KOPT-K1 (cell line): ENCODE data around the gene FAM107B.
"Not testable (repeated sequence)": the region's sequence is repeated elsewhere in the genome, so short reads cannot be mapped to it uniquely, and the experiment has no call there.

Experiments used
- H3K27ac ChIP-seq: fragments of 200-600 bp; sonication (generic); 2 replicates; pipeline ENCODE4 v1.5.1; 2016; ENCODE audit warnings: antibody characterized with exemption, mild to moderate bottlenecking, low read depth, low read length; ENCODE audit not compliant: poor library complexity, severe bottlenecking
- H3K36me3 ChIP-seq: fragments of 200-600 bp; sonication (generic); 2 replicates; pipeline ENCODE4 v1.5.1; 2017; ENCODE audit warnings: antibody characterized with exemption, mild to moderate bottlenecking, low read length, moderate library complexity; ENCODE audit not compliant: insufficient read depth
- H3K9me3 ChIP-seq: fragments of 200-600 bp; sonication (generic); 2 replicates; pipeline ENCODE4 v1.5.1; 2017; ENCODE audit warnings: antibody characterized with exemption, low read length, mild to moderate bottlenecking; ENCODE audit not compliant: insufficient read depth, poor library complexity, severe bottlenecking

Gene FAM107B

GRCh38 chr10:14658331-14659127 is 116.2 kb downstream of the FAM107B start:
- Histone ChIP-seq H3K36me3 (no peaks in the 10 kb centered on the region), H3K27ac (no peak overlapping the region), H3K9me3 (peaks cover 4% of the 10 kb centered on the region)

DNA sequence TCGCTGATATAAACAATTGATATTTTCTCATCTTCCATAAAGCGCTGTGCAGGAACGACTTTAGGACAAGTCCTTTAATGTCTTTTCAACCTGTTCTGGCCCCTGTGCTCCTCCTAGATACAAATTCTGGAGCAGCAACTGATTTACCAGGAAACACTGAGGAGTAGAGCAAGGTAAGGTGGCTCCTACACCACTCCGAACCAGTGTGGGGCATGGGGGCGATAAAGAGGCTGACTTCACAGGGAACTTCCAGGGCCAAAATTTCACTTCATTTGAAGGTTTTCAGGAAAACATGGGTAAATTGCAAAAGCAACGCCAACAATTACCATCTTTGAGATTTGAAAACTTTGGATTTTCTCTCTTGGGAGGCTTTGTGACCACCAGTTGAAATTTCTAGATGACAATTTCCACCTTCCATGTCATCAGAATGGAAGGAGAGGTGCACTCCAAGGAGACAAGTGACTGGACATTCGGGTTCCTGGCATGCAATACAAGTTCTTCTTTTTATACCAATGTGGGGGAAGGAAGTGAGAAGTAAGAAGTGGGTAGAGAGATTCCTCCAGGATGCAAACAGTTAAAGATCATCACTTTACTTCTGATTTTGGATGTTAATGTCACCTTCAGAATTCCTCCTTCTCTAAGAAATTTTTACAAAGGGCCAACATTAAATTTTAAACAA is 118.5 kb downstream of the FAM107B start:
- Histone ChIP-seq H3K27ac (no peak overlapping the region), H3K9me3 (peaks cover 4% of the 10 kb centered on the region), H3K36me3 (no peaks in the 10 kb centered on the region)

GRCh38 chr10:14654821-14655382 is 119.8 kb downstream of the FAM107B start:
- Histone ChIP-seq H3K9me3 (no peaks in the 10 kb centered on the region), H3K36me3 (no peaks in the 10 kb centered on the region), H3K27ac (no peak overlapping the region)

DNA sequence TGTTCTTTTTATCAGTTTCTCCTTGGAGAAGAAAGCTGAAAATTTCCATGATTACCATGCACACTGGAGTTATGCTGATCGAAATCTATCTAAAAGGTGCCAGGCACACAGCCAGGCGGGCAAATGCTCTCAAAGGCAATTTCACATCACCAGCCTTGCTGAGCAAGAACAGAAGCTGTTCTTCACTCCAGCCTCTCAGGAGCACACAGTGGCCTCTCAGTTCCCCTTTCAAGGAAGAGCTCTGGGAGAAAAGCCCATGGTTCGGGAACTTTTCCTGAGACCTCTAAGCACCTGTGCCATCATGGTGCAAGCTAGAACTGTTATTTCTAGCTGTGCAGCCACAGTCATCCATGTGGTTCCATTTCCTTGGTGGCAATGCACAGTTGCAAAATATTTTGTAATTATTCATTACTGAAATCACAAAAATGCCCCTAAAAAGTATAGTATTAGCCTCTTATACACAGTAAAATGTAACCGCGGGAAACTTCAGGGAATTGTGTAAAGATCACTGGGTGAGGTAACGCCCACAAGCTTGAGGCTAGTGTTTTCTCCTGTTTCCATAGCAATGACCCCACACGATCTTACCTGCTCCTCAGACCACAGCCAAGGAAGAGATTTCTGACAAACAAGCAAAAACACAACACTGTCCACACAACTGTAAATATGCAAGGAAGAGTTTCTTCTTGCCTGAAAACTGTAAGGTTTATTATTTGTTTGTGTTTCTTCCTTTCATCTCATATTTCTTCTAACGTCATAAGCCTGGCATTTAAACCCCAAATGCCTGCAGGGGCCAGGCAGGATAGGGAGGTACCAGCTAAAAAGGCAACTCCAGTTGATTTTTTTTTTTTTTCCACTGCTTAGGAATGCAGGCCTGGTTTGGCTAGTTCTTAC is 121.2 kb downstream of the FAM107B start:
- no peak overlapping the region for H3K27ac ChIP-seq
- no peaks in the 10 kb centered on the region for H3K9me3 ChIP-seq
- H3K36me3 ChIP-seq, result no peaks in the 10 kb centered on the region

GRCh38 chr10:14652816-14653215 is 121.9 kb downstream of the FAM107B start:
- Histone ChIP-seq H3K9me3 (no peaks in the 10 kb centered on the region), H3K27ac (no peak overlapping the region), H3K36me3 (no peaks in the 10 kb centered on the region)

- Histone ChIP-seq H3K27ac (no peak overlapping the region), H3K9me3 (no peaks in the 10 kb centered on the region), H3K36me3 (no peaks in the 10 kb centered on the region)
Measured at GRCh38 chr10:14652067-14652466, 122.6 kb downstream of the FAM107B start.

DNA sequence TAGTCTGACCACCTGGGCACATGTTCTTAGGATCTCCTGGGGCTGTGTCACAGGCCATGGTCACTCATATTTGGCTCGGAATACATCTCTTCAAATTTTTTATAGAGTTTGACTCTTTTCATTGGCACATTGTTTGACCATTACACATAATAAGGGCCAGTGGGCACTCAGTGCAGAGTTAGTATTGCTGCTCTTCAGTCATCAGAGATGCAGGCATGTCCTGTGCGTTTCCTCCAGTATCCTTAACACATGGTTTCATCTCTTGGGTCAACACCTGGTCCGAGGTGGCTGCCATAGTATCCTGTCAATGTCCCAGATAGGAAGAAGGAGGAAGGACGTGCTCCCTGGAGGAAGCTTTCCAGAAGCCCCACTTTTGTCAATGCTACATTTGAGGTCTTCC is 125.0 kb downstream of the FAM107B start:
- Histone ChIP-seq H3K27ac (no peak overlapping the region), H3K9me3 (no peaks in the 10 kb centered on the region), H3K36me3 (no peaks in the 10 kb centered on the region)

DNA sequence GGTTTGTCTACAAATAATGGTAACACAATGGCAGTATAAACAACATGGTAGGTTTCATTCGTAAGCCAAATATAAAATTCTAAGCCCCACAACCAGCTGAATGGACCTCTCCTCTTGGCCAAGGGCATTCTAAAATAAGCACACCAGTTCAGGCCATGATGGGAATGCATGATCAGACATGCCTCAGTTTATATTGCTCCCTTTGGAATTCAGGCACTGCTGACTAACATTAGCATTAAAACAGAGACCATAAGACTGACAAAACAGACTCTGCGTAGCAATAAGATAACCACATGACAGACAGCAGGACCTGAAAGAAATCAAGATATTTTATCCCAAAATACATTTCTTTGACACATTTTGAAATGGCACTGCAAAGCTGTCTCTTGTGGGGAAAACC is 125.8 kb downstream of the FAM107B start:
- no peaks in the 10 kb centered on the region for H3K9me3 ChIP-seq
- H3K36me3 ChIP-seq, result no peaks in the 10 kb centered on the region
- H3K27ac ChIP-seq, result no peak overlapping the region

GRCh38 chr10:14648005-14648765 is 126.5 kb downstream of the FAM107B start:
- Histone ChIP-seq H3K36me3 (no peaks in the 10 kb centered on the region), H3K9me3 (no peaks in the 10 kb centered on the region), H3K27ac (no peak overlapping the region)

GRCh38 chr10:14645239-14645960 is 129.3 kb downstream of the FAM107B start:
- H3K9me3 ChIP-seq, result no peaks in the 10 kb centered on the region
- no peak overlapping the region for H3K27ac ChIP-seq
- no peaks in the 10 kb centered on the region for H3K36me3 ChIP-seq

DNA sequence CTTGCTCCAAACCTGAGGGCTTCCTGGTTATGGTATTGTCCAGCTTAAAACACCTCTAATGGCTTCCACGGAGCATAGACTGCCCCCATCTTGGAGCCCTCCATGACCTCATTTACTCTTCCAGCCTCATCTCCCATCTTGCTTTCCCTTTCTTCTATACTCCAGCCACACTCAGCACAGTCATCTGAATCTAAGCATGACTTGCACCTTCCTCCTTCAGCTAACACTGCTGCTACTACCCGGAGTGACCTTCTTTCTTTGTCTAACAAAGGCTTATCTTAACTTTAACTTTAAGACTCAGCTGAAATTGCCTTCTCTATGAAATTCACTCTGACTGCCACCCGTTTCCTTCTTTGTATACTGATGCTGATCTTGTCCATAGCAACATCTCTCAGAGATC is 135.1 kb downstream of the FAM107B start:
- no peaks in the 10 kb centered on the region for H3K9me3 ChIP-seq
- H3K36me3 ChIP-seq, result no peaks in the 10 kb centered on the region
- no peak overlapping the region for H3K27ac ChIP-seq

DNA sequence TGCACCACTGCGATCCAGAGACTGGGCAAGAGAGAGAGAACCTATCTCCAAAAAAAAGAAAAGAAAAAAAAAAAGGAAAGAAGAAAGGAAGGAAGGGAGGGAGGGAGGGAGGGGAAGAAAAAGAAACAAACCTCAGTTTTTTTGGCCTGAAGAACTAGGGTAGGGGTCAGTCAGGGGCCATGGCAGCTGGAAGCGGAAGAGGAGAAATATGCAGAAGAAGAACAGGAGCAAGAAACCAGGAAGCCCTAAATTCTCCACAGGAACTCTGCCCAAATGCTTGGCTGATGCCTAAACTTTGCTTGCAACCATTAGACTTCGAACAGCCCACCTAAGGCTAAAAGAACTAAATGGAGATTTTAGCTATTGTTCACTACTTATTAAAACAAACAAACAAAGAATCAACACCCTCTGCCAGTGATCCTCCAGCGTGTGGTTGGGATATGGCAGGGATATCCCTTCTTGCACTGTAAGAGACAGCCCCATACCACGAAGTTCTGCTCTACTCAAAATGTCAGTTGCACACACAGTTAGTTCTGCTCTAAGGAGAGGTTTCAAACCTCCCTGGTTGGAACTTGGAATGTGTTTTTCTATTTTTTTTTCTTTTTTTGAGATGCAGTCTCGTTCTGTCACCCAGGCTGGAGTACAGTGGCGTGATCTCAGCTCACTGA is 139.5 kb downstream of the FAM107B start:
- H3K36me3 ChIP-seq, result no peaks in the 10 kb centered on the region
- H3K9me3 ChIP-seq, result no peaks in the 10 kb centered on the region
- no peak overlapping the region for H3K27ac ChIP-seq

- not testable (repeated sequence) for H3K36me3 ChIP-seq, H3K27ac ChIP-seq, H3K9me3 ChIP-seq
Measured at GRCh38 chr10:14634572-14634971, 140.1 kb downstream of the FAM107B start.
